Amygdala (tissue), 56 donors: ENCODE data around the gene CD6.
"Not testable (repeated sequence)": the region's sequence is repeated elsewhere in the genome, so short reads cannot be mapped to it uniquely, and the experiment has no call there.

Experiments used
- DNase-seq, 56 donors: peaks; one replicate each; lab custom pipeline; 2025; lab: John Stamatoyannopoulos, UW

CD6 gene

GRCh38 chr11:61045271-61045670 is 73.8 kb downstream of the CD6 start:
- DNase-seq = no peak

GRCh38 chr11:61046833-61047232 is 75.4 kb downstream of the CD6 start:
- no peak for DNase-seq

GRCh38 chr11:61048368-61049062 is 77.0 kb downstream of the CD6 start:
- no peak for DNase-seq

- no peak for DNase-seq
Measured at GRCh38 chr11:61049063-61049377, 77.5 kb downstream of the CD6 start.

- no peak for DNase-seq
Measured at GRCh38 chr11:61049859-61050258, 78.4 kb downstream of the CD6 start.

- DNase-seq = no peak
Measured at GRCh38 chr11:61052182-61052972, 80.9 kb downstream of the CD6 start.

- no peak for DNase-seq
Measured at GRCh38 chr11:61053191-61053590, 81.7 kb downstream of the CD6 start.

GRCh38 chr11:61054513-61054912 is 83.0 kb downstream of the CD6 start:
- DNase-seq = no peak

- DNase-seq = no peak
Measured at GRCh38 chr11:61054927-61055562, 83.6 kb downstream of the CD6 start.

- DNase-seq = no peak
Measured at GRCh38 chr11:61055776-61056175, 84.3 kb downstream of the CD6 start.

GRCh38 chr11:61056571-61056970 is 85.1 kb downstream of the CD6 start:
- DNase-seq = peak in 1 of 56 donors; percentile 12

GRCh38 chr11:61056981-61057380 is 85.5 kb downstream of the CD6 start:
- DNase-seq = no peak

GRCh38 chr11:61057615-61058014 is 86.1 kb downstream of the CD6 start:
- no peak for DNase-seq

GRCh38 chr11:61058583-61059259 is 87.2 kb downstream of the CD6 start:
- no peak for DNase-seq

- DNase-seq = no peak
Measured at GRCh38 chr11:61059260-61059752, 87.8 kb downstream of the CD6 start.

GRCh38 chr11:61061081-61061826 is 89.8 kb downstream of the CD6 start:
- DNase-seq = no peak

GRCh38 chr11:61062181-61062930 is 90.9 kb downstream of the CD6 start:
- DNase-seq = no peak

GRCh38 chr11:61065236-61065635 is 93.8 kb downstream of the CD6 start:
- not testable (repeated sequence) for DNase-seq

GRCh38 chr11:61065955-61066638 is 94.6 kb downstream of the CD6 start:
- DNase-seq = no peak
